Measurements from ENCODE around the gene ZNF468.
A peak's percentile ranks its signal among the peaks of the same experiment; 100 is the strongest.
"Not testable (repeated sequence)": the region's sequence is repeated elsewhere in the genome, so short reads cannot be mapped to it uniquely, and the experiment has no call there.

ZNF468 gene

GRCh38 chr19:52857378-52858191 lies at the start of gene ZNF468:
Gene ZNF468, minus strand, starts transcription at chr19:52857619. Its CDS starts 3,347 bp downstream, at chr19:52854272.
- peak; percentile 3 for DNase-seq

- DNase-seq, result not testable (repeated sequence)
Observed at GRCh38 chr19:52904052-52904780, 46.8 kb upstream of the ZNF468 start.

DNA sequence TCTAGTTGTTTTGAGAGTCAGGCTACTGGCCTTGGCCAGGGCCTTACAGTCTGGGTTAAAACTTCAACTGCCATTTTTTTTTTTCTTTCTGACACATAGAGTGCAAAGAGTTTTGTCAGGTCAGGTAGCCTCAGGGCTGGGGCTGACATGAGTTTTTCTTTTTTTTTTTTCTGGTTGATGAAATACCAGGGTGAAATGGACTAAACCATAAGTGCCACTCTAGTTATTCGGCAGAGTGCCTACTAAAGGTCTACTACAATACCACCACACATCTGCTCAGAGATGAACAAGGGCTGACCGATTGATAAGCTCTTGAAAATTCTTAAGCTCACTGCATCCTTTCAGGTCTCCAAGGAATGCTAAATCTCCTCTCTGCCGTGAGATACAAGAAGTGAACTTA lies 44.4 kb upstream of the ZNF468 start:
- no peak for DNase-seq

DNA sequence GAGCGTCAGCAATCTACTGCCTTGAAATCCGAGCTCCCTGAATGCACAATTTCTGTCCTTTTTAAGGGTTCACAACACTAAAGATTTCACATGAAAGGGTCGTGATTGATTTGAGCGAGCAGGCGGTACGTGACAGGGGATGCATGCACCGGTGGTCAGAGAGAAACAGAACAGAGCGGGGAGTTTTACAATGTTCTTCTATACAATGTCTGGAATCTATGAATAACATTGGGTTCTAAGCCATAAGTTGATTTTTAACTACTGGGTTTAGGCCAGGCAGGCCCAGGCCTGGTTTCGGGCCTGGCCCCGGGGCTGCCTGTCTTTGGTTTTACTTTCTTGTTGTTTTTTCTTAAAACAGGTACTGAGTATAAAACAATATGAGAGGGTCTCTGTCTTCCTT lies 41.2 kb upstream of the ZNF468 start:
- DNase-seq, result not testable (repeated sequence)

GRCh38 chr19:52898101-52898500 lies 40.7 kb upstream of the ZNF468 start:
- DNase-seq, result no peak

DNA sequence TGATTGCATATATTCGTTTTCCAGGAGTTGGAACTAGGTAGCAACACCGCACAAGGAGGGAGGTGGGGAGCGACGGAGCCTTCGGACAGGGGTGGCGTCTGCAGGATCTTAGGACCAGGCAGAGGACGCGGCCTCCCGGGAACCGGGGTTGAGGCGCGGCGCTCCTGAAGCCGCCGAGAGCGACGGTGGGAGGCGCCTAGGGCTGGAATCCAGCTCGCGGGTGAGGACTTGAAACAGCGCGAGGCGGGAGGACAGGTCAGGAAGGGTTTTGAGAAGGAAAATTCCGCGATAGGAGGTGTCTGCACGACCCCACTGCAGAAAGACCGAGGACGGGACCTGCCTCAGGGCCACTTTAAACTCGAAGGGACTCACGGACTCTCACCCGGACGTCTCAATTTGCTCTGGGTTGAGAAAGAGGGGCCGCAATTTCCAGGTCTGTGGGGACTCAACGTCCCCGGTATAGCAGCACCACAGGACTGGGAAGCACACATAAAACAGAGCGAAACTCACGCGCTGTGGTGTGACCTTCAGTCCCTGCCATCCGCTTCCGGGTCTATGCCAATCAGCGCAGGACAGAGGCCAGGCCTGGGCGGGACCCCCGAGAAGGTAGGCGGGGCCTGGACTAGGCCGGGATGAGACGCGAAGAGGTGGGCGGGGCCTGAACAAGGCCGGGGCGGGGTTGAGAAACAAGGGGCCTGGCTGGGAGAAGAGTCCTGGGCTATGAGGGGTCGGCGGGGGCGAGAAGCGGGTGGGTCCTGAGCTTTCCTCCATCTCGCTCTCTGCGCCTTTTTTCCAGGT lies 39.9 kb upstream of the ZNF468 start, which contains the start of gene ZNF320:
TSS of gene ZNF320 (minus strand) at position 498 of the 798 bp plus-strand sequence. CDS start 7,380 bp downstream, outside the sequence.
- peak; percentile 77 for DNase-seq

DNA sequence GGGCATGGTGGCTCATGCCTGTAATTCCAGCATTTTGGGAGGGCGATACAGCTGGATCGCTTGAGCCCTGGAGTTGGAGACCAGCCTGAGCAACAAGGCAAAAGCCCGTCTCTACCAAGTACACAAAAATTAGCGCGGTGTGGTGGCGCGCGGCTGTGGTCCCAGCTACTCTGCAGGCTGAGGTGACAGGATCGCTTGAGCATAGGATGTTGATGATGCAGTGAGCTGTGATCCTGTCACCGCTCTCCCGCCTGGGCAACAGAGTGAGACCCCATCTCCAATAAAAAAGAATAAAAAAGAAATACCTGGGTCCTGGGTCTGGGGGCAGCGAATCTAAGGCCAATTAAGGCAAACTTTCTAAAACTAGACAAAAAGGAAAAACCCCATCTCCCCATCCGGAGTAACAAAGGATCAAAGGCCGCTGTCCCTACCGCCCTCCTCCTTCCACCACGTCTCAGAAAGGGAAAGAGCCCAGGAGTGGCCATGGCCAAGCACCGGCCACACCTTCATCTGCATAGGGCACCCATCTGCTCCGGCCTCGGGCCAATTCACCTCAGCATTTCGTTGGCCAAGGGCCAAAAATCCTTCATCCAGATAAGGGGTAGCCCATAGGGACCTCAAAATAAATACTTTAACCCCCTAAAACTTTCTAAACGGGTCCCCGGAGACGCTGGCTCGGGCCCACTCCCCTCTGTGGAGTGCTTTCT lies 39.2 kb upstream of the ZNF468 start:
- no peak for DNase-seq

GRCh38 chr19:52891336-52891735 lies 33.9 kb upstream of the ZNF468 start:
- DNase-seq, result no peak

DNA sequence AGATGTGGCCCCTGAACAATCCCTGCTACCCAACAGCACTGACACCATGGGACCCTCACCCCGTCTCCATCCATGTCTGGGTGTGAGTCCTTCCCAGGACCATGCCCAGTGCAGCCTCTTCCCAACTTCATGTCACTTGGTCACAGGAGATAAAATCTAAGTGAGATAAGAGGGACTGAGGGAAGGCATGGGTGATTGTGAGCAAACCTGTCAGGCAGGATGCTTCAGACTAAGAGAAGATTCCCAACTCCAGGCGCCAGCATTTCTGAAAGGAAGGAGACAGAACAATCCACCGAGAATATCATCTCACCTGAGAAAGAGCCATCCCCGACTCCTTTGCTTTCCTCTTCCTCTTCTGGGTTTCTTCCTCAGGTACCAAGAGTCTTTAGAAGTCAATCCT lies 32.5 kb upstream of the ZNF468 start:
- DNase-seq, result no peak

- DNase-seq, result no peak
Observed at GRCh38 chr19:52889076-52889475, 31.7 kb upstream of the ZNF468 start.

- no peak for DNase-seq
Observed at GRCh38 chr19:52880895-52881389, 23.5 kb upstream of the ZNF468 start.

GRCh38 chr19:52872996-52873395 lies 15.6 kb upstream of the ZNF468 start:
- DNase-seq, result not testable (repeated sequence)

DNA sequence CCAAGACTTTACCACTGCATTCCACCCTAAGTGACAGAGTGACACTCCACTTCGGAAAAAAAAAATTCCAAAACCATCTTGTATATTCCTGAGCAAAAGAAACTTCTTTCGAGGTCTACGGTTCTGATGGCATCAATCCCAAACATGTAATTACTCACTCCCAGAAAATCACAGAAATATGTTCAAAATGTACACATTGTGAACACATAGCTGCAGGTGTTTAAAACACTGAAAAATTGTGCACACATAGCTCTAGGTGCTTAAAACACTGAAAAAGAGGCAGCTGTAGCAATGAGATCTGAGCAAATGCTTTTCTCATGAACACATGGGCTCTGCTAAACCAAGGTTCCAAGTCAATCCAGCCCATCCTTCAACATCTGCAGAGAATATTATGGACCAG lies 14.0 kb upstream of the ZNF468 start:
- no peak for DNase-seq

GRCh38 chr19:52868031-52868430 lies 10.6 kb upstream of the ZNF468 start:
- not testable (repeated sequence) for DNase-seq

DNA sequence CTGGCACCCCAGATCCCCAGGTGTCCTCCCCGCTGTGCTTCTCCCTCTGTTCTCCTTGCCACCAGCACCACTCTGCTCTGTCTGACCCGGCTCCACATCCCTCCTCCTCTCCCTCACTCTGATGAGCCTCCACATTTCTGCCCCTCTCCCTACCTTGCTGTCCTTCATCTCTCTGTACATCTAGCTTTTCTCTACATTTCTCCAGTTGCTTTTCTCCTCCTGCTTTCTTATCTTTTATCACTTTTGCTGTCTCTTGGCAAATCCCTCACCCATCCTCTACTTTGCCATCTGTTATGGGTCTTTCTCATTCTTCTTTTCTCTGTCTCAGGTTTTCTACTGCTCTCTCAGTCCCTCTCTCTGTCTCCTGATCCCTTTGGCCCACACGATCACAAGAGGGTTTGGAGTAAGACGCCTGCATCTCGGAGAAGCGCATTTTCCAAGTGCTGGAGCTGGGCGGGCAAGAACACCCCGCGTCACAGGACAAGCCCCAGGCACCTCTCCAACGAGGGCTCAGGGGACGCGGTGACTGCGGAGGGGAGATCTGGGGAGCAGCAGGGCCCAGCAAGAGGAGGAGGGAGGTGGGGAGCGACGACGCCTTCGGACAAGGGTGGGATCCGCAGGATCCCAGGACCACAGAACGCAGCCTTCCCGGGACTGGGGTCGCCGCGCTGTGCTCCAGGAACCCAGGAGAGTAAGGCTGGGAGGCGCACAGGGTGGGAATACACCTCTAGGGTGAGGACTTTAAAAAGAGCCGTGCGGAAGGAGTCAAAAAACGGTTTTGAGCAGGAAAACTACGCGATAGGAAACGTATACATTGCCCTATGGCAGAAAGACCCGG lies 660 bp downstream of the ZNF468 start:
- not testable (repeated sequence) for DNase-seq

GRCh38 chr19:52847352-52847751 lies 10.1 kb downstream of the ZNF468 start:
- not testable (repeated sequence) for DNase-seq

DNA sequence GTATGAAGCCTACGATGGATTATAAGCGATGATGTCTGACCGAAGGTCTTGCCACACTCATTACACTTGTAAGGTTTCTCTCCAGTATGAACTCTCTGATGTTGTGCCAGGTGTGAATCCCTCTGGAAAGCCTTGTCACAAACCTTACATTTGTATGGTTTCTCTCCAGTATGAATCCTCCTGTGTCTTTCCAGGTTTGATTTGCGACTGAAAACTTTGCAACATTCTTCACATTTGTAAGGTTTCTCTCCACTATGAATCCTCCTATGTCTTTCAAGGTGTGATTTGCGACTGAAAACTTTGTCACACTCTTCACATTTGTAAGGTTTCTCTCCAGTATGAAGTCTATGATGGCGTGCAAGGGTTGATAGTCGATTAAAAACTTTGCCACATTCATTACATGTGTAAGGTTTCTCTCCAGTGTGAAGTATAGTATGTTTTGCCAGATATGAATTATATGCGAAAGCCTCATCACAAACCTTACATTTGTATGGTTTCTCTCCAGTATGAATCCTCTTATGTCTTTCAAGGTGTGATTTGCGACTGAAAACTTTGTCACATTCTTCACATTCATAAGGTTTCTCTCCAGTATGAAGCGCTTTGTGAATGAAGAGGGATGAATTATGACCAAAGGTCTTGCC lies 16.5 kb downstream of the ZNF468 start:
- not testable (repeated sequence) for DNase-seq

DNA sequence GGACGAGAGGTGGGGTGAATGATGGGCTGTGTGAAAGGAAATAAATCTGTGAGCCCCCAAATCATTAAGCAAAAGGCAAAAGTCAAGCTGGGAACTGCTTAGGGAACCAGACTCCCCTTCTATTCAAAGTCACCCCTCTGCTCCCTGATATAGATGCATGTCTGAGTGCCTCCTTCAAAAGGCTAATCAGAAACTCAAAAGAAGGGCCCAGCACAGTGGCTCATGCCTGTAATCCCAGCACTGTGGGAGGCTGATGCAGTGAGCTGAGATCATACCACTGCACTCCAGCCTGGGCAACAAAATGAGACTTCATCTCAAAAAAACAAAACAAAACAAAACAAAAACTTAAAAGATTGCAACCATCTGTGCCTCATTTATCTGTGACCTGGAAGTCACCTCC lies 23.1 kb downstream of the ZNF468 start:
- not testable (repeated sequence) for DNase-seq

DNA sequence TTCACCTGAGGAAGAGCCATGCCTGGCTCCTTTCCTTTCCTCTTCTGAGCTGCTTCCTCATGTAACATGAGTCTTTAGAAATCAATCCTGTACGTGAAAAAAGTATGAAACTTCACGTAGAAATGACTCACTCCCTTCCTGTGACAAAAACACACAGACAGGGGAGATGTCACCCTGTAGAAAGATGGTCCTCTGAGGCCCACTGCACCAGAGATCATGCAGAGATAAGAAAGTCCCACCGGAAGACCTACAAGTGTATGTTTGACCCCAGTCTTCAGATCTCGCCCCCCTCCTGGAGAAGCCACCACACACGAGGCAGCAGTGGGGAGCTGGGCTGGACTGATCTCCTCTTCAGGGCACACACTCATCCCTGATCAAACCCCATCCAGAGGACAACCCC lies 23.9 kb downstream of the ZNF468 start:
- DNase-seq, result not testable (repeated sequence)

DNA sequence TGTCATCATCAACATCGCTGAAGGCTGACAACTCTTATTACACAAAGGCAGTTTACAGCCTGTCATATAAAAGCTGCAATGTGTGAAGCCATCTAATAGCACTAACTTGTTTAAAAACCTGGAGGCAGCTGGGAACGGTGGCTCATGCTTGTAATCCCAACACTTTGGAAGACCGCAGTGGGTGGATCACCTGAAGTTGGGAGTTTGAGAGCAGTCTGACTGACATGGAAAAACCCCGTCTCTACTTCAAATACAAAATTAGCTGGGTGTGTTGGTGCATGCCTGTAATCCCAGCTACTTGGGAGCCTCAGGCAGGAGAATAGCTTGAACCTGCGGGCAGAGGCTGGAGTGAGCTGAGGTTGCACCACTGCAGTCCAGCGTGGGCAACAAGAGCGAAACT lies 27.6 kb downstream of the ZNF468 start:
- DNase-seq, result not testable (repeated sequence)

DNA sequence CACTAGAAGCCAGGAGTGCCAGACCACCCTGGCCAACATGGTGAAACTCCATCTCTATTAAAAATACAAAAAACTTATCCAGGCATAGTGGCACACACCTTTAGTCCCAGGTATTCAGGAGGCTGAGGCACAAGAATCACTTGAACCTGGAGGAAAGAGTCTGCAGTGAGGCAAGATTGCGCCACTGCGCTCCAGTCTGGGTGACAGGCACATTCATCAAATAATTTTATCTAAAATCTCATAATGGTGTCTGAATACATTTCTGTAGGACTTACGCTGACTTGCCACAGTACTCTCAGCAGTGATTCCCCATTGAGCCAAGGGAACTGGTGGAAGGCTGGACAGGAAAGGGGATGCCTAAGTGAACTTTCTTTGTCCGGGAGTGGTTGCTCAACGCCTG lies 31.7 kb downstream of the ZNF468 start:
- DNase-seq, result no peak

Data from GF-D8 (cell line).